ENCODE data around the gene PSMD3.

GRCh38 chr17:40031706-40032105 lies 51.1 kb downstream of the PSMD3 start:
- TF ChIP-seq CTCF (IDR thresholded peaks at IDR 0.05 in 4 of 5, conservative IDR thresholded peaks at IDR 0.05 in 1 of 5) (no peak), POLR2A (IDR thresholded peaks at IDR 0.05) (no peak)

Data from gastrocnemius medialis (tissue), 4 donors.